ENCODE results near the gene PFAS. TPM values are rescaled to one million over a fixed set of nuclear protein-coding genes. Genes with fewer than 3 reads are reported as not detected.

Gene PFAS
- total and polyA plus RNA-seq, 10 of the 15 experiments (the other 5 are each of a cell fraction or from before 2014, with no cell fraction given) = 13.9 to 122 (median 47.2) TPM

DNA sequence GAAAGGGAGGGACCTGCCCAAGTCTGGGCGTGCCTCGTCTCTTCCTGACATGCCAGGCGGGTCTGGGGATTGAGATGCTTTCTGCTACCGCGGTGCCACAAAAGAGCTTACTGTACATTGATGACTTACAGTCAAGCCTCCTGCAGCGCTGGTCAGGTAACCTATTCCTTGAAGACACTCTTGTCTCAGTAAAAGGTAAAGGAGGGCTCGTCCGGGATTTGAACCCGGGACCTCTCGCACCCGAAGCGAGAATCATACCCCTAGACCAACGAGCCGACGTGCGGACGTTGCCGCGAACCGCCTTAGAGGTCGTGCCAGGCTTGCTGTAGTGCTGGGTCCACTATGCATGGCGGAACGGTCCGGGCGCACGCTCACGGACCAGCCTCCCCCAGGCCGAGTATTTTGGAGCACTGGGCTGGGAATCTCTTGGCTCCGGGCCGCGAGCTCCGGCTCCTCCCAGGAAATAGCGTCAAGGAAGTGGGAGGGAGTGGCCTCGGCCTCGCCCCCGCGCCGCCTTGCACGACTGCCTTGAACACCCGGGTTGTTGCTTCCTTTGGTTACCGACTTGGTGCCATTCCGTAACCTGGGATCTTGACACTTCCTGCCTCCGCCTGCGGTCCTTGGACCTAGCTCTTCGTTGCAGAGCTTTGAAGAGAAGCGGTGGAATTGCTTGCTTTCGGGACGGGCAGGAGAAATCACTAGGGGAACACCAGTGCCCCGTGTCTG lies 26.3 kb upstream of the PFAS start (continued):
- TF ChIP-seq, protein P1, sequence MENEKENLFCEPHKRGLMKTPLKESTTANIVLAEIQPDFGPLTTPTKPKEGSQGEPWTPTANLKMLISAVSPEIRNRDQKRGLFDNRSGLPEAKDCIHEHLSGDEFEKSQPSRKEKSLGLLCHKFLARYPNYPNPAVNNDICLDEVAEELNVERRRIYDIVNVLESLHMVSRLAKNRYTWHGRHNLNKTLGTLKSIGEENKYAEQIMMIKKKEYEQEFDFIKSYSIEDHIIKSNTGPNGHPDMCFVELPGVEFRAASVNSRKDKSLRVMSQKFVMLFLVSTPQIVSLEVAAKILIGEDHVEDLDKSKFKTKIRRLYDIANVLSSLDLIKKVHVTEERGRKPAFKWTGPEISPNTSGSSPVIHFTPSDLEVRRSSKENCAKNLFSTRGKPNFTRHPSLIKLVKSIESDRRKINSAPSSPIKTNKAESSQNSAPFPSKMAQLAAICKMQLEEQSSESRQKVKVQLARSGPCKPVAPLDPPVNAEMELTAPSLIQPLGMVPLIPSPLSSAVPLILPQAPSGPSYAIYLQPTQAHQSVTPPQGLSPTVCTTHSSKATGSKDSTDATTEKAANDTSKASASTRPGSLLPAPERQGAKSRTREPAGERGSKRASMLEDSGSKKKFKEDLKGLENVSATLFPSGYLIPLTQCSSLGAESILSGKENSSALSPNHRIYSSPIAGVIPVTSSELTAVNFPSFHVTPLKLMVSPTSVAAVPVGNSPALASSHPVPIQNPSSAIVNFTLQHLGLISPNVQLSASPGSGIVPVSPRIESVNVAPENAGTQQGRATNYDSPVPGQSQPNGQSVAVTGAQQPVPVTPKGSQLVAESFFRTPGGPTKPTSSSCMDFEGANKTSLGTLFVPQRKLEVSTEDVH (IDR thresholded peaks at IDR 0.05; ENCODE audit: low read depth, partially characterized antibody) = no peak
- TF ChIP-seq RAD21 (IDR thresholded peaks at IDR 0.05; ENCODE audit: insufficient read depth, low read depth, low read length) = no peak
- no peak for TF ChIP-seq IRF4 (IDR thresholded peaks at IDR 0.05; ENCODE audit: low read depth, low read length)
- TF ChIP-seq HCFC1 (IDR thresholded peaks at IDR 0.05; ENCODE audit: low read length) = no peak
- TF ChIP-seq JUNB (IDR thresholded peaks at IDR 0.05) = no peak
- TF ChIP-seq, protein P2, sequence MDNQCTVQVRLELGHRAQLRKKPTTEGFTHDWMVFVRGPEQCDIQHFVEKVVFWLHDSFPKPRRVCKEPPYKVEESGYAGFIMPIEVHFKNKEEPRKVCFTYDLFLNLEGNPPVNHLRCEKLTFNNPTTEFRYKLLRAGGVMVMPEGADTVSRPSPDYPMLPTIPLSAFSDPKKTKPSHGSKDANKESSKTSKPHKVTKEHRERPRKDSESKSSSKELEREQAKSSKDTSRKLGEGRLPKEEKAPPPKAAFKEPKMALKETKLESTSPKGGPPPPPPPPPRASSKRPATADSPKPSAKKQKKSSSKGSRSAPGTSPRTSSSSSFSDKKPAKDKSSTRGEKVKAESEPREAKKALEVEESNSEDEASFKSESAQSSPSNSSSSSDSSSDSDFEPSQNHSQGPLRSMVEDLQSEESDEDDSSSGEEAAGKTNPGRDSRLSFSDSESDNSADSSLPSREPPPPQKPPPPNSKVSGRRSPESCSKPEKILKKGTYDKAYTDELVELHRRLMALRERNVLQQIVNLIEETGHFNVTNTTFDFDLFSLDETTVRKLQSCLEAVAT (IDR thresholded peaks at IDR 0.05) = peak; percentile 45; the same call in 1 of the 2 replicates
- TF ChIP-seq ASH2L (IDR thresholded peaks at IDR 0.05; ENCODE audit: borderline replicate concordance, low read depth) = peak; percentile 76
- TF ChIP-seq RAD51 (IDR thresholded peaks at IDR 0.05) = no peak
- TF ChIP-seq PML (IDR thresholded peaks at IDR 0.05; ENCODE audit: low read length) = peak; percentile 18; the same call in 1 of the 2 replicates
- peak; percentile 82 for TF ChIP-seq GABPA (IDR thresholded peaks at IDR 0.05; ENCODE audit: low read depth)
- TF ChIP-seq TCF7 (IDR thresholded peaks at IDR 0.05; ENCODE audit: borderline replicate concordance) = no peak
- TF ChIP-seq MYC (IDR thresholded peaks at IDR 0.05; ENCODE audit: insufficient read depth, insufficient read length, insufficient replicate concordance, low read length, severe bottlenecking) = no peak
- TF ChIP-seq STAT1 (conservative IDR thresholded peaks at IDR 0.05) = no peak; the same call in 1 of the 2 replicates
- TF ChIP-seq TBL1XR1 (IDR thresholded peaks at IDR 0.05; ENCODE audit: low read depth, low read length) = peak; percentile 74; the same call in 1 of the 2 replicates
- TF ChIP-seq, protein P3, sequence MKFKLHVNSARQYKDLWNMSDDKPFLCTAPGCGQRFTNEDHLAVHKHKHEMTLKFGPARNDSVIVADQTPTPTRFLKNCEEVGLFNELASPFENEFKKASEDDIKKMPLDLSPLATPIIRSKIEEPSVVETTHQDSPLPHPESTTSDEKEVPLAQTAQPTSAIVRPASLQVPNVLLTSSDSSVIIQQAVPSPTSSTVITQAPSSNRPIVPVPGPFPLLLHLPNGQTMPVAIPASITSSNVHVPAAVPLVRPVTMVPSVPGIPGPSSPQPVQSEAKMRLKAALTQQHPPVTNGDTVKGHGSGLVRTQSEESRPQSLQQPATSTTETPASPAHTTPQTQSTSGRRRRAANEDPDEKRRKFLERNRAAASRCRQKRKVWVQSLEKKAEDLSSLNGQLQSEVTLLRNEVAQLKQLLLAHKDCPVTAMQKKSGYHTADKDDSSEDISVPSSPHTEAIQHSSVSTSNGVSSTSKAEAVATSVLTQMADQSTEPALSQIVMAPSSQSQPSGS (IDR thresholded peaks at IDR 0.05; ENCODE audit: low read length) = no peak
- TF ChIP-seq CHD1 (IDR thresholded peaks at IDR 0.05; ENCODE audit: low read depth, low read length) = 0 out of 2 replicates have a peak, but pooled peaks have one; percentile 40
- TF ChIP-seq HDAC2 (IDR thresholded peaks at IDR 0.05) = no peak; the same call in 1 of the 2 replicates
- no peak for TF ChIP-seq KDM1A (IDR thresholded peaks at IDR 0.05; ENCODE audit: borderline replicate concordance)
- peak in 1 of 2 experiments; percentile 12; a peak in 1 of 4 replicates for TF ChIP-seq EP300 (IDR thresholded peaks at IDR 0.05; ENCODE audit: borderline replicate concordance in 1 of 2, control insufficient read depth in 1 of 2, low read depth in 2 of 2, low read length in 2 of 2)
- no peak for TF ChIP-seq NFXL1 (IDR thresholded peaks at IDR 0.05; ENCODE audit: borderline replicate concordance)
- TF ChIP-seq, protein P4, sequence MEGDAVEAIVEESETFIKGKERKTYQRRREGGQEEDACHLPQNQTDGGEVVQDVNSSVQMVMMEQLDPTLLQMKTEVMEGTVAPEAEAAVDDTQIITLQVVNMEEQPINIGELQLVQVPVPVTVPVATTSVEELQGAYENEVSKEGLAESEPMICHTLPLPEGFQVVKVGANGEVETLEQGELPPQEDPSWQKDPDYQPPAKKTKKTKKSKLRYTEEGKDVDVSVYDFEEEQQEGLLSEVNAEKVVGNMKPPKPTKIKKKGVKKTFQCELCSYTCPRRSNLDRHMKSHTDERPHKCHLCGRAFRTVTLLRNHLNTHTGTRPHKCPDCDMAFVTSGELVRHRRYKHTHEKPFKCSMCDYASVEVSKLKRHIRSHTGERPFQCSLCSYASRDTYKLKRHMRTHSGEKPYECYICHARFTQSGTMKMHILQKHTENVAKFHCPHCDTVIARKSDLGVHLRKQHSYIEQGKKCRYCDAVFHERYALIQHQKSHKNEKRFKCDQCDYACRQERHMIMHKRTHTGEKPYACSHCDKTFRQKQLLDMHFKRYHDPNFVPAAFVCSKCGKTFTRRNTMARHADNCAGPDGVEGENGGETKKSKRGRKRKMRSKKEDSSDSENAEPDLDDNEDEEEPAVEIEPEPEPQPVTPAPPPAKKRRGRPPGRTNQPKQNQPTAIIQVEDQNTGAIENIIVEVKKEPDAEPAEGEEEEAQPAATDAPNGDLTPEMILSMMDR (IDR thresholded peaks at IDR 0.05 in 2 of 3, conservative IDR thresholded peaks at IDR 0.05 in 1 of 3; ENCODE audit: control insufficient read depth in 2 of 3, extremely low read depth in 1 of 3, insufficient read depth in 1 of 3, low read depth in 3 of 3, low read length in 3 of 3) = no peak
- peak; percentile 48; the same call in 1 of the 2 replicates for TF ChIP-seq PAX5 (IDR thresholded peaks at IDR 0.05; ENCODE audit: borderline replicate concordance, low read depth, low read length)
- no peak for TF ChIP-seq NR2C1 (IDR thresholded peaks at IDR 0.05)

All from GM12878 (cell line).